ENCODE data around the gene KLHL36. TPM values are rescaled to one million over a fixed set of nuclear protein-coding genes. Genes with fewer than 3 reads are reported as not detected.

Gene KLHL36
- total RNA-seq, 4 donors from 2014 or later = 52.3 to 119 (median 80.4) TPM

DNA sequence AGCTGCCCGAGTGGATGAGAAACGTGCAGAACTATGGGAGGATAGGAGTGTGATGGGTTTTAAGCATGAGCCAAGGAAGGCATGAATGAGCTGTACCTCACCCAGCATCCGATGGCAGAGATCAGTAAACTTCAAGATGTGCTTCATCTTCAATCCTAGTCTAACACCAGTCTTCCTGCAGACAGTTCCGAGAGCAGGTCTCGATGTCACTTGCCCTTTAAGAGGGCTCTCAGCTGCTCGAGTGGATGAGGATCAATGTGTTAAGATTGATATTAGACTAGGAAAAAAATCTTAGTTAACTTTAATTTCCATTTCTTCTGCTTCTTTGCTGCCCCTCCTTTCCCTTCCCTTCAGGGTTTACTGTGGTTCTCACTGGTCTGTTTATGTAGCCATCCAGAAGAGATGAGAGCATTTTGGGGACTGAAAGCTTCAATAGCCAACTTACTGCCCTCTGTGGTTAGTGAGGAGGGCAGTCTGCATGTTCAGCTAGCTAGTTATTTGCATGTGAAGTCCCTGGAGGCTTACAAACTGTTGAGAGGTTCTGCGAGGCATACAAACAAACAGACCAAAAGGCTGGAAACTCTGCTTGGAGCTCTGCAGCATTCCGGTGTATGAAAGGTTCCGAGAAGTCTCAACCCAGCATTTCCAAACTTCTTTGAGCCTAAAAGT is 15.3 kb downstream of the KLHL36 start:
- WGBS = 73% methylated on average over 8 of the region's 9 CpGs
- intact Hi-C loops (cut with DNase I) = no loop called here
- Histone ChIP-seq H3K27me3 (no peaks in the 10 kb centered on the region), H3K4me1 (no peaks in the 10 kb centered on the region), H3K4me3 (no peak overlapping the region), H3K27ac (replicated peaks in 1 of 4) (no peak overlapping the region), H3K9me3 (no peaks in the 10 kb centered on the region), H3K36me3 (peaks cover 51 to 90% (median 79%) of the 10 kb centered on the region in 4 donors)
- TF ChIP-seq POLR2A (IDR thresholded peaks at IDR 0.05; ENCODE audit: low read depth) (no peak), EP300 (IDR thresholded peaks at IDR 0.05) (no peak), POLR2AphosphoS5 (IDR thresholded peaks at IDR 0.05) (no peak), CTCF (IDR thresholded peaks at IDR 0.05) (no peak)
- DNase-seq (ENCODE audit: extremely low spot score) = no peak

DNA sequence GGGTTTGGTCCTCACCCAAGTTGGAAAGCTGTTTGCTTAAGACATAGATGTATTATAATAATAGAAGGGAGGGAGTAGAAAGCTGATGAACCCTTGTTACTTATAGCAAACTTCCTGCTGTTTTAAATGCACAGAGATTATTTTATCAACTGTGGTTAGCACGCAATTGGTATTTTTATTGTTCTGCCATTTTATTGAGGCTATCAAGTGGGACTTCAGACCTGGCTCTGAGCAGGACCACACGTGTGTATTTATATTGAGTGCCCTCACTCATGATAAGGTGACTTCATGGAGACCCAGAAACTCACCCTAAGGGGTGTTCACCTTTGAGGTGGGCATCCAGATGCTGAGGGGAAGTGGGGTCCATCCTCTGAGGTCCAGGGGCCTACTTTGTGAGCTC is 17.0 kb downstream of the KLHL36 start:
- WGBS = 93% methylated on average over 2 of the region's 2 CpGs
- Histone ChIP-seq H3K4me3 (no peak overlapping the region), H3K27ac (replicated peaks in 1 of 4) (no peak overlapping the region), H3K4me1 (no peaks in the 10 kb centered on the region), H3K36me3 (peaks cover 34 to 75% (median 63%) of the 10 kb centered on the region in 4 donors), H3K9me3 (no peaks in the 10 kb centered on the region), H3K27me3 (no peaks in the 10 kb centered on the region)
- intact Hi-C loops (cut with DNase I) = no loop called here
- TF ChIP-seq CTCF (IDR thresholded peaks at IDR 0.05) = no peak
- no peak for TF ChIP-seq EP300 (IDR thresholded peaks at IDR 0.05)
- TF ChIP-seq POLR2A (IDR thresholded peaks at IDR 0.05; ENCODE audit: low read depth) = no peak
- DNase-seq (ENCODE audit: extremely low spot score) = no peak

DNA sequence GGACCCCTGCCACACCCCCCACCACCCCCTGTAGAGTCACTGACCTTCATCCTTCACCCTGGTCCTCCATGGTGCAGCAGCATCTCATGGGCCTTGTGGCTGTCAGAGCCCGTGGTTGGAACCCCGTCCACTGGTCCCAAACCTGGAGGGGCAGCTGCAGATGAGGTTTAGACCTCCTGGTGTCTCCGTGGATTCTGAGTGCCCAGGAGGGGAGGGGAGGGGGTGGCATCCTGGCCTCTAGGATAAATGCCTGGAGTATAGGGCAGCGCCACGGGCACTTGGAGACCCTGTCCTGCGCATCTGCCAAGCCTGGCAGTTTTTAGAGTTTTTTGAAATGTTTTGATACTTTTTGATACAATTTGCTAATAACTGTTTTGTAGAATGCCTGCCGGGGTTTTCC is 17.5 kb downstream of the KLHL36 start:
- intact Hi-C loops (cut with DNase I) = no loop called here
- no peak overlapping the region for H3K4me3 ChIP-seq
- peaks cover 34 to 70% (median 58%) of the 10 kb centered on the region in 4 donors for H3K36me3 ChIP-seq
- no peak for DNase-seq (ENCODE audit: extremely low spot score)
- 92% methylated on average over 7 of the region's 7 CpGs for WGBS
- no peaks in the 10 kb centered on the region for H3K4me1 ChIP-seq
- no peaks in the 10 kb centered on the region for H3K9me3 ChIP-seq
- no peak overlapping the region for H3K27ac ChIP-seq (replicated peaks in 1 of 4)
- no peaks in the 10 kb centered on the region for H3K27me3 ChIP-seq
- TF ChIP-seq POLR2AphosphoS5 (IDR thresholded peaks at IDR 0.05) = no peak
- no peak for TF ChIP-seq CTCF (IDR thresholded peaks at IDR 0.05)

GRCh38 chr16:84667600-84668309 is 19.4 kb downstream of the KLHL36 start:
- H3K9me3 ChIP-seq = no peaks in the 10 kb centered on the region

GRCh38 chr16:84670063-84670462 is 21.8 kb downstream of the KLHL36 start:
- Histone ChIP-seq H3K4me1 (peaks cover 0 to 8% (median 6%) of the 10 kb centered on the region in 4 donors), H3K36me3 (peaks cover 10 to 28% (median 19%) of the 10 kb centered on the region in 4 donors), H3K4me3 (no peak overlapping the region), H3K27me3 (no peaks in the 10 kb centered on the region), H3K27ac (replicated peaks in 1 of 4) (no peak overlapping the region), H3K9me3 (no peaks in the 10 kb centered on the region)
- intact Hi-C loops (cut with DNase I) = no loop called here
- WGBS = 90% methylated on average over 6 of the region's 12 CpGs
- no peak for DNase-seq (ENCODE audit: extremely low spot score)
- TF ChIP-seq POLR2A (IDR thresholded peaks at IDR 0.05; ENCODE audit: low read depth) (no peak), CTCF (IDR thresholded peaks at IDR 0.05) (no peak), POLR2AphosphoS5 (IDR thresholded peaks at IDR 0.05) (no peak), EP300 (IDR thresholded peaks at IDR 0.05) (no peak)

More at GRCh38 chr16:84667600-84668309, 19.4 kb downstream of the KLHL36 start:
- 84% methylated on average over 16 of the region's 16 CpGs for WGBS
- TF ChIP-seq EP300 (IDR thresholded peaks at IDR 0.05) (no peak), POLR2A (IDR thresholded peaks at IDR 0.05; ENCODE audit: low read depth) (no peak)
- Histone ChIP-seq H3K4me1 (peaks cover 0 to 7% (median 6%) of the 10 kb centered on the region in 4 donors), H3K27ac (replicated peaks in 1 of 4) (no peak overlapping the region), H3K36me3 (peaks cover 19 to 51% (median 39%) of the 10 kb centered on the region in 4 donors), H3K4me3 (no peak overlapping the region), H3K27me3 (no peaks in the 10 kb centered on the region)
- intact Hi-C loops (cut with DNase I) = no loop called here
- DNase-seq (ENCODE audit: extremely low spot score) = no peak
